CD4-positive, alpha-beta T cell (primary cell): ENCODE measurements around the gene ZSWIM4. TPM values are rescaled to one million over a fixed set of nuclear protein-coding genes. Genes with fewer than 3 reads are reported as not detected.

Source experiments
- ATAC-seq: fragments of 200-7000 bp; cut with Tn5 transposase; one replicate; pipeline ENCODE4 v1.10.0; 2022; ENCODE audit warnings: mild to moderate bottlenecking; ENCODE audit not compliant: poor library complexity
- CTCF ChIA-PET: fragments of 350-600 bp; sonication (Branson Sonifier 250); formaldehyde crosslinking; loops from one replicate; lab custom pipeline; 2021; ENCODE audit warnings: antibody characterized with exemption, inconsistent platforms; lab: Charles Lee
- POLR2A ChIA-PET: fragments of 350-600 bp; sonication (Branson Sonifier 250); formaldehyde crosslinking; loops from one replicate; lab custom pipeline; 2021; ENCODE audit warnings: antibody characterized with exemption, inconsistent platforms; lab: Charles Lee
- DNase-seq, 14 experiments: peaks; one replicate each; pipeline ENCODE4 v3.0.0-alpha.2; 2013 to 2020; ENCODE audit warnings: mixed read lengths in 2 of 14
- H3K27ac ChIP-seq, 2 donors: one replicate each; pipeline versions ENCODE4 v1.5.1 to v1.7.0; 2013; ENCODE audit warnings: low read length in 2 of 2, low read depth in 1 of 2, mild to moderate bottlenecking in 1 of 2
- H3K27me3 ChIP-seq, 2 experiments: 1 replicate in 1 of 2; 2 replicates in 1 of 2; pipeline versions ENCODE4 v1.6.1 to v1.7.0; 2013; ENCODE audit warnings: low read length in 2 of 2, control low read depth in 1 of 2, mild to moderate bottlenecking in 1 of 2, moderate library complexity in 1 of 2; ENCODE audit not compliant: insufficient read depth in 2 of 2, control insufficient read depth in 1 of 2
- H3K36me3 ChIP-seq: one replicate; pipeline ENCODE4 v1.6.1; 2013; ENCODE audit warnings: low read length, control low read depth; ENCODE audit not compliant: insufficient read depth
- H3K4me1 ChIP-seq: one replicate; pipeline ENCODE4 v1.6.1; 2013; ENCODE audit warnings: low read length, control low read depth; ENCODE audit not compliant: insufficient read depth
- H3K4me3 ChIP-seq: one replicate; pipeline ENCODE4 v1.5.1; 2013; ENCODE audit warnings: mild to moderate bottlenecking, low read length, moderate library complexity
- H3K9me3 ChIP-seq, 2 experiments: 1 replicate in 1 of 2; 2 replicates in 1 of 2; pipeline versions ENCODE4 v1.6.1 to v1.7.0; 2013; ENCODE audit warnings: low read length in 2 of 2, mild to moderate bottlenecking in 2 of 2, control low read depth in 1 of 2, moderate library complexity in 1 of 2; ENCODE audit not compliant: control insufficient read depth in 1 of 2, insufficient read depth in 1 of 2
- H3K27ac Mint-ChIP-seq: one replicate; pipeline ENCODE4 v1.8.0; 2020; ENCODE audit warnings: mixed read lengths
- H3K27me3 Mint-ChIP-seq: one replicate; pipeline ENCODE4 v1.8.0; 2021; ENCODE audit warnings: mixed read lengths
- H3K36me3 Mint-ChIP-seq: one replicate; pipeline ENCODE4 v1.8.0; 2021; ENCODE audit warnings: low read depth, mixed read lengths
- H3K4me1 Mint-ChIP-seq: one replicate; pipeline ENCODE4 v1.8.0; 2021; ENCODE audit warnings: low read depth, mixed read lengths
- H3K4me3 Mint-ChIP-seq: one replicate; pipeline ENCODE4 v1.8.0; 2020; ENCODE audit warnings: mild to moderate bottlenecking, mixed read lengths
- H3K9me3 Mint-ChIP-seq: one replicate; pipeline ENCODE4 v1.8.0; 2020; ENCODE audit warnings: mixed read lengths
- CTCF ChIP-seq: fragments of 200-600 bp; IDR thresholded peaks from one replicate; pipeline ENCODE4 v1.8.0; 2022; ENCODE audit warnings: antibody characterized with exemption, mild to moderate bottlenecking
- intact Hi-C, 2 experiments: fragments of 100-400 bp; cut with DNase I in 1 of 2; cut with micrococcal nuclease in 1 of 2; formaldehyde crosslinking; loops; one replicate each; pipeline versions ENCODE4 v1.15.1 to v1.9.0; 2023 to 2025; cut with DNase I, micrococcal nuclease
- total RNA-seq, 174 experiments: library from RNA in 2 of 174; stranded (reverse) in 2 of 174; gene quantifications; one replicate each; pipeline ENCODE4 v1.2.3 and lab custom pipeline; 2021 to 2026

Gene ZSWIM4
- total RNA-seq, 2 experiments from 2014 or later, result 3.5 to 3.8 TPM

- Histone ChIP-seq H3K4me1 (peaks cover 77% of the 10 kb centered on the region), H3K27ac (peak overlapping the region; percentile 100), H3K27me3 (no peaks in the 10 kb centered on the region), H3K36me3 (no peaks in the 10 kb centered on the region), H3K9me3 (no peaks in the 10 kb centered on the region), H3K4me3 (no peak overlapping the region)
- ATAC-seq (no peak), DNase-seq (no peak)
- Mint-ChIP-seq H3K4me3 (peak overlapping the region; percentile 84), H3K36me3 (peaks cover 5% of the 10 kb centered on the region), H3K4me1 (peaks cover 60% of the 10 kb centered on the region), H3K9me3 (no peaks in the 10 kb centered on the region), H3K27ac (peak overlapping the region; percentile 99), H3K27me3 (no peaks in the 10 kb centered on the region)
- no peak for TF ChIP-seq CTCF
- intact Hi-C loops, result loop anchor here in 1 of 2 experiments (5.0 to 10.0 kb wide), 2 partner anchors 674 to 694 kb away; partner anchors contain the start of genes IER2 and STX10
- CTCF ChIA-PET, result interaction anchor here (1.1 to 5.4 kb wide), 3 partner anchors 14 to 33 kb away, joined by 3 to 46 read pairs (median 35); no protein-coding TSS in a partner anchor
- POLR2A ChIA-PET, result interaction anchor here (1.3 to 3.5 kb wide), 4 partner anchors 9 to 60 kb away, joined by 7 to 48 read pairs (median 30); no protein-coding TSS in a partner anchor
Observed at GRCh38 chr19:13848340-13848677, 53.1 kb downstream of the ZSWIM4 start.

GRCh38 chr19:13848798-13849676 is 53.8 kb downstream of the ZSWIM4 start:
- TF ChIP-seq CTCF, result no peak
- no peaks in the 10 kb centered on the region for H3K27me3 ChIP-seq
- no peaks in the 10 kb centered on the region for H3K36me3 ChIP-seq
- H3K36me3 Mint-ChIP-seq, result peaks cover 5% of the 10 kb centered on the region
- H3K9me3 Mint-ChIP-seq, result no peaks in the 10 kb centered on the region
- no peaks in the 10 kb centered on the region for H3K27me3 Mint-ChIP-seq
- no peak overlapping the region for H3K4me3 ChIP-seq
- peak overlapping the region; percentile 84 for H3K4me3 Mint-ChIP-seq
- no peak for ATAC-seq
- peak overlapping the region; percentile 99 for H3K27ac Mint-ChIP-seq
- POLR2A ChIA-PET, result interaction anchor here (1.1 to 2.1 kb wide), 2 partner anchors 12 to 54 kb away, joined by 5 to 6 read pairs; partner anchors contain the start of gene ZSWIM4
- no peaks in the 10 kb centered on the region for H3K9me3 ChIP-seq
- CTCF ChIA-PET, result interaction anchor here (1.1 to 5.4 kb wide), 2 partner anchors 13 to 32 kb away, joined by 3 to 46 read pairs; no protein-coding TSS in a partner anchor
- peaks cover 70% of the 10 kb centered on the region for H3K4me1 ChIP-seq
- H3K27ac ChIP-seq, result no peak overlapping the region
- peaks cover 54% of the 10 kb centered on the region for H3K4me1 Mint-ChIP-seq
- DNase-seq, result peak in 1 of 14 experiments; percentile 41
- intact Hi-C loops, result loop anchor here in 1 of 2 experiments (5.0 to 10.0 kb wide), 2 partner anchors 673 to 694 kb away; partner anchors contain the start of genes IER2 and STX10

GRCh38 chr19:13849991-13850909 is 55.0 kb downstream of the ZSWIM4 start:
- H3K27ac Mint-ChIP-seq, result peak overlapping the region; percentile 99
- H3K4me3 Mint-ChIP-seq, result peak overlapping the region; percentile 84
- peaks cover 5% of the 10 kb centered on the region for H3K36me3 Mint-ChIP-seq
- TF ChIP-seq CTCF, result no peak
- intact Hi-C loops, result loop anchor here (1.0 to 10.0 kb wide), 3 partner anchors 11 to 695 kb away; partner anchors contain the start of genes IER2 (in 1 of the 2) and STX10 (in 1 of the 2)
- DNase-seq (peak in 12 of 14 experiments; percentile 45 to 88 (median 66)), ATAC-seq (no peak)
- ChIA-PET POLR2A (interaction anchor here (1.0 to 2.1 kb wide), 3 partner anchors 13 to 76 kb away, joined by 3 to 6 read pairs (median 5); partner anchors contain the start of genes C19orf53 and ZSWIM4), CTCF (interaction anchor here (5.4 kb wide), 1 partner anchor 12 kb away, joined by 46 read pairs; no protein-coding TSS in a partner anchor)
- Histone ChIP-seq H3K36me3 (no peaks in the 10 kb centered on the region), H3K4me1 (peaks cover 58% of the 10 kb centered on the region), H3K9me3 (no peaks in the 10 kb centered on the region), H3K27me3 (no peaks in the 10 kb centered on the region), H3K27ac (peak overlapping the region; percentile 46 to 81), H3K4me3 (peak overlapping the region; percentile 34)
- H3K27me3 Mint-ChIP-seq, result no peaks in the 10 kb centered on the region
- peaks cover 42% of the 10 kb centered on the region for H3K4me1 Mint-ChIP-seq
- H3K9me3 Mint-ChIP-seq, result no peaks in the 10 kb centered on the region
